ENCODE measurements around the gene MBOAT7. TPM values are rescaled to one million over a fixed set of nuclear protein-coding genes. Genes with fewer than 3 reads are reported as not detected.
"Not testable (repeated sequence)": the region's sequence is repeated elsewhere in the genome, so short reads cannot be mapped to it uniquely, and the experiment has no call there.

The MBOAT7 gene
- total and polyA plus RNA-seq, 11 donors, result 9.8 to 37.3 (median 19.6) TPM

- no peak for TF ChIP-seq POLR2A (IDR thresholded peaks at IDR 0.05)
- peaks cover 0 to under 1% (median 0%) of the 10 kb centered on the region in 9 donors for H3K27me3 ChIP-seq
- intact Hi-C loops (cut with DNase I), result no loop called here
- WGBS, 4 donors, result 81 to 93% (median 85%) methylated on average over 6 to 9 of the region's 9 CpGs
- DNase-seq (no peak), ATAC-seq (no peak)
- no peaks in the 10 kb centered on the region for H3K4me1 ChIP-seq
- no peak overlapping the region for H3K4me3 ChIP-seq
- H3K27ac ChIP-seq, result no peak overlapping the region
- H3K36me3 ChIP-seq, result peaks cover 0 to 27% (median 0%) of the 10 kb centered on the region in 9 donors
- no peaks in the 10 kb centered on the region for H3K9me3 ChIP-seq
These were observed 27.5 kb upstream of the MBOAT7 start for GRCh38 chr19:54216869-54217268.

GRCh38 chr19:54214734-54215133, 25.4 kb upstream of the MBOAT7 start:
- ATAC-seq; DNase-seq; H3K4me3 ChIP-seq; H3K27ac ChIP-seq; H3K9me3 ChIP-seq; intact Hi-C loops (cut with DNase I); H3K27me3 ChIP-seq: not testable (repeated sequence)
- Histone ChIP-seq H3K36me3 (peaks cover 0 to 27% (median 0%) of the 10 kb centered on the region in 9 donors), H3K4me1 (peaks cover under 1 to 16% (median 7%) of the 10 kb centered on the region in 12 donors)
- 93 to 98% (median 96%) methylated on average over 14 to 18 of the region's 19 CpGs for WGBS, 4 donors

GRCh38 chr19:54214217-54214616, 24.8 kb upstream of the MBOAT7 start:
- DNase-seq; H3K27me3 ChIP-seq; ATAC-seq; H3K9me3 ChIP-seq; H3K4me3 ChIP-seq; intact Hi-C loops (cut with DNase I); H3K27ac ChIP-seq: not testable (repeated sequence)
- Histone ChIP-seq H3K36me3 (peaks cover 0 to 23% (median 0%) of the 10 kb centered on the region in 9 donors), H3K4me1 (peaks cover 5 to 21% (median 12%) of the 10 kb centered on the region in 12 donors)
- 19 to 46% (median 34%) methylated on average over 4 to 5 of the region's 5 CpGs for WGBS, 4 donors

GRCh38 chr19:54211235-54211634, 21.9 kb upstream of the MBOAT7 start:
- ATAC-seq, result no peak
- Histone ChIP-seq H3K4me1 (peaks cover 7 to 50% (median 27%) of the 10 kb centered on the region in 12 donors), H3K4me3 (peak overlapping the region in 1 of 12 donors; percentile 21), H3K27ac (peak overlapping the region in 2 of 12 donors; percentile 76 to 91), H3K27me3 (no peaks in the 10 kb centered on the region), H3K36me3 (peaks cover under 1 to 26% (median 21%) of the 10 kb centered on the region in 9 donors), H3K9me3 (no peaks in the 10 kb centered on the region)
- no peak for DNase-seq
- TF ChIP-seq CTCF (IDR thresholded peaks at IDR 0.05), result no peak
- no peak for TF ChIP-seq POLR2A (IDR thresholded peaks at IDR 0.05)
- WGBS, 4 donors, result 82 to 90% (median 85%) methylated on average over 12 of the region's 12 CpGs
- intact Hi-C loops (cut with DNase I), result no loop called here

GRCh38 chr19:54209811-54210494, 20.6 kb upstream of the MBOAT7 start:
- Histone ChIP-seq H3K36me3 (peaks cover 2 to 37% (median 31%) of the 10 kb centered on the region in 9 donors), H3K27ac (peak overlapping the region in 11 of 12 donors; percentile 39 to 91 (median 68)), H3K27me3 (no peaks in the 10 kb centered on the region), H3K4me1 (peaks cover 9 to 62% (median 37%) of the 10 kb centered on the region in 12 donors), H3K9me3 (no peaks in the 10 kb centered on the region), H3K4me3 (peak overlapping the region in 1 of 12 donors; percentile 21)
- intact Hi-C loops (cut with DNase I), result no loop called here
- TF ChIP-seq POLR2A (IDR thresholded peaks at IDR 0.05), result no peak
- peak; percentile 69 to 91 (median 85) for DNase-seq
- 34 to 40% (median 36%) methylated on average over 10 of the region's 10 CpGs for WGBS, 4 donors
- peak; percentile 43 to 75 (median 72) for ATAC-seq

- peak; percentile 2 to 17 (median 7) for ATAC-seq
- peaks cover 2 to 44% (median 38%) of the 10 kb centered on the region in 9 donors for H3K36me3 ChIP-seq
- H3K4me3 ChIP-seq, result peak overlapping the region in 1 of 12 donors; percentile 21
- H3K27me3 ChIP-seq, result no peaks in the 10 kb centered on the region
- 62 to 73% (median 68%) methylated on average over 8 to 24 of the region's 24 CpGs for whole genome bisulfite sequencing, 4 donors
- no peak for TF ChIP-seq CTCF (IDR thresholded peaks at IDR 0.05)
- TF ChIP-seq POLR2A (IDR thresholded peaks at IDR 0.05), result no peak
- H3K9me3 ChIP-seq, result no peaks in the 10 kb centered on the region
- peak overlapping the region; percentile 5 to 91 (median 68) for H3K27ac ChIP-seq
- no peak for DNase-seq
- H3K4me1 ChIP-seq, result peaks cover 14 to 70% (median 45%) of the 10 kb centered on the region in 12 donors
- intact Hi-C loops (cut with DNase I), result no loop called here
These were observed 19.9 kb upstream of the MBOAT7 start for GRCh38 chr19:54209058-54209810.
